ENCODE data around the gene AKR1B15. TPM values are rescaled to one million over a fixed set of nuclear protein-coding genes. Genes with fewer than 3 reads are reported as not detected.

The AKR1B15 gene
- total and polyA plus RNA-seq, 5 donors, result 0.07 TPM; not detected in 4

Other genes starting within 250 kb of the AKR1B15 start
- gene SLC35B4, start 232.2 kb upstream of the AKR1B15 start, total RNA-seq, result 1 to 10 TPM; 5.2 to 9.2 (median 7.5) TPM
- 2.4 TPM for gene SLC35B4, start 232.2 kb upstream of the AKR1B15 start, polyA plus RNA-seq
- 100 to 1,000 TPM; 133 to 191 (median 159) TPM for gene AKR1B1, start 90.0 kb upstream of the AKR1B15 start, total RNA-seq
- gene AKR1B1, start 90.0 kb upstream of the AKR1B15 start, polyA plus RNA-seq, result 211 TPM
- under 1 TPM; 0.22 to 0.68 (median 0.42) TPM for gene AKR1B10, start 21.5 kb upstream of the AKR1B15 start, total RNA-seq
- 0.18 TPM for gene AKR1B10, start 21.5 kb upstream of the AKR1B15 start, polyA plus RNA-seq
- gene BPGM, start 97.7 kb downstream of the AKR1B15 start, total RNA-seq, result 10 to 100 TPM; 12.9 to 18.2 (median 14.3) TPM
- 16.7 TPM for gene BPGM, start 97.7 kb downstream of the AKR1B15 start, polyA plus RNA-seq
- 100 to 1,000 TPM; 127 to 214 (median 137) TPM for gene CALD1, start 230.5 kb downstream of the AKR1B15 start, total RNA-seq
- 93.9 TPM for gene CALD1, start 230.5 kb downstream of the AKR1B15 start, polyA plus RNA-seq